Right forelimb (tissue), 1 donor: ENCODE data around the gene HIF1A.
"Not testable (repeated sequence)": the region's sequence is repeated elsewhere in the genome, so short reads cannot be mapped to it uniquely, and the experiment has no call there.

ENCODE experiments used
- DNase-seq: peaks from one replicate; pipeline ENCODE4 v3.0.0-alpha.2; 2018

Gene HIF1A

GRCh38 chr14:61750708-61751474, 55.6 kb downstream of the HIF1A start:
- DNase-seq, result peak; percentile 79

DNA sequence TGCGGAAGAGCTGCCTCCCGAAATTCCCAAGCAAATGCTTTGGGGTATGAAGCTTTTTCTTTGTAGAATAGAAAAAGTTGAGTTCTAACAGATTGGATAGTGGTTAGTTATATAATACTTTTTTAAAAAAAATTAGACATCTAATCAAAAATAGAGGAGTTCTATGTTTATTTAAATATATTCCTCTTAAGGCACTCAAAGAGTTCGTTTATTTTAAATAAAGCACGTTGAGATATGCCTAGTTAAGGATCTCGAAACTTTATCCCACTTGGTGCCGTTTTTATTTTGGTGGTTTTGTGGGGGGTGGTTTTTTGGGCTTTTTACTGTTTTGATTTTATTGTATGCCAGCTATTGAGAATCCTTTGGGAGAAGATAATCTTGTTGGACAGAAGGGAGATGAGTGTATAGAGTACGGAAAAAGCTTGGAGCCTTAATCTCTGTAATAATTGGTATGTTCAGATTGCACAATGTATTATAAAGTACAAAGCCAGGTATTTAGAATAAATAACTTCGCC, 56.2 kb downstream of the HIF1A start:
- no peak for DNase-seq

- DNase-seq, result no peak
These were observed 57.3 kb downstream of the HIF1A start for GRCh38 chr14:61752626-61753025.

GRCh38 chr14:61753631-61754030, 58.3 kb downstream of the HIF1A start:
- DNase-seq, result no peak

DNA sequence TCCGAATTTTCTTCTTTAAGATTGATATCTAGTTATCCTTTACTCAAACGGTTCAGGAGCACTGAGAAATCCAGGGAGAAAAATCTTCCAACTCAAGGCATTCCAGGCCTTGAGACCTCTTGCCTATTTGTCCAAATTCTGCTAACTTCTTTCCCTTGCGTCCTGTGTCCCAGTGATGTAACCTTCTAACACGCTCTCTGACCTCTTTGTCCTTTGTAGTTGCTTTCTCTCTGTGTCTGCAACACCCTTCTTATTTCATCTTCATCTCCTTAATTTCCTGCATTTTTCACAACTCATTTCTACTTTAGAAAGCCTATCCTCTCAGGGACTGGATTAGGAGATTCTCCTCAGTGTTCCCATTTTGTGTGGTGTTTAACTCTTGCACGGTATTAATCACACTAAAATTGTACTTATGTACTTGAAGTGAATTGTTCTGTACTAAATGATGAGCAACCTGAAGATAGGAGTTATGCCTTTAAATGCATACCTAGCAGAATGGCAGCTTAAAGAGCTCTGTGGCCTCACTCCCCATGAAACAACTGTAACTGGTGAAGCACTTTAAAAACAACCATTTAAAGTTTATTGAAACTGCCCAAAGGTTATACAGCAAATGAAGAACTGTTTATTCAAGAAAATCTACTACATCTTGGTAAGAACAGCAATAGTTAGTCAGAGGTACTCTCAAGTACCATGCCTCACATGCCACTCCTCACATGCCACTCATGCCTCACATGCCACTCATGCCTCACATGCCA, 59.5 kb downstream of the HIF1A start:
- DNase-seq, result no peak

GRCh38 chr14:61755382-61755742, 60.0 kb downstream of the HIF1A start:
- DNase-seq, result not testable (repeated sequence)

DNA sequence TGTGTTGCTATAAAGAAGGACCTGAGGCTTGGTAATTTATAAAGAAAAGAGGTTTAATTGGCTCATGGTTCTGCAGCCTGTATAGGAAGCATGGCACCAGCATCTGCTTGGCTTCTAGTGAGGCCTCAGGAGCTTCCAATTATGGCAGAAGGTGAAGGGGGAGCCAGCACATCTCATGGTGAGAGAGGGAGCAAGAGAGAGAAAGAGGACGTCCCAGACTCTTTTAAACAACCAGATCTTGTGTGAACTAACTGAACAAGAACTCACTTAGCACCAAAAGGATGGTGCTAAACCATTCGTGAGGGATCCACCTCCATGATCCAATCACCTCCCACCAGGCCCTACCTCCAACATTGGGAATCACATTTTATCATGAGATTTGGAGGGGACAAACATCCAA, 60.8 kb downstream of the HIF1A start:
- no peak for DNase-seq

DNA sequence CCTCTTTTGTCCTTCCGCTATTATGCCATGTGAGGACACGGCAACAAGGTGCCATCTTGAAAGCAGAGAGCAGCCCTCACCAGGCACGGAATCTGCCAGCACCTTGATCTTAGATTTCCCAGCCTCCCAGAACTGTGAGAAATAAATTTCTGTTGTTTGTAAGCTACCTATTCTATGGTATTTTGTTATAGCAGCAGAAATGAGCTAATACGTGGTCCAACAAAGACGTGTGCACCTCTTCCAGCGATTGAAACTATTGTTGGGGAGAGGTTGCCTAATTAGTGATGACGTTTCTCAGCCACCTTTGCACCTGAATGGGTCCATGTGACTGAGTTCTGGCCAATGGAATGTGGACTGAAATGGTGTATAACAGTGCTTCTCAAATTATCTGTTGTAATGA, 64.6 kb downstream of the HIF1A start:
- no peak for DNase-seq

DNA sequence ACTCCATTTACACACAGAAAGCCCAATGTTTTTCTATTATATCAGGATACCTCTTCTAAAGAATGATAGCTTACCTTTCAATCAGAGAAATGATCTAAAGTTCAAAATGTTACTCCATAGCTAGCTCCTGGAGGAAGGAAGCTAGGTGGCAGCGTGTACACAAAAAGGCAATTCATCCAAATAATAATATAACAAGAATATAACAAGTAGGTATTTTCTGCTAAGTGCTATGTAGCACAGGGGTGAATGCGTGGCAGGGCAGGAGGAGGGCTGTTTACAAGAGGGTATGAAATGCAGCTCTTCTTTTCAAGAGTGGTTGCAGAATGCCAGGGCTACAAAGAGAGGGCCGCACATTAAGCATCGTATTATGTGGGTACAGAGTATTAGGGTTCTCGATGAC, 66.2 kb downstream of the HIF1A start:
- DNase-seq, result no peak

DNA sequence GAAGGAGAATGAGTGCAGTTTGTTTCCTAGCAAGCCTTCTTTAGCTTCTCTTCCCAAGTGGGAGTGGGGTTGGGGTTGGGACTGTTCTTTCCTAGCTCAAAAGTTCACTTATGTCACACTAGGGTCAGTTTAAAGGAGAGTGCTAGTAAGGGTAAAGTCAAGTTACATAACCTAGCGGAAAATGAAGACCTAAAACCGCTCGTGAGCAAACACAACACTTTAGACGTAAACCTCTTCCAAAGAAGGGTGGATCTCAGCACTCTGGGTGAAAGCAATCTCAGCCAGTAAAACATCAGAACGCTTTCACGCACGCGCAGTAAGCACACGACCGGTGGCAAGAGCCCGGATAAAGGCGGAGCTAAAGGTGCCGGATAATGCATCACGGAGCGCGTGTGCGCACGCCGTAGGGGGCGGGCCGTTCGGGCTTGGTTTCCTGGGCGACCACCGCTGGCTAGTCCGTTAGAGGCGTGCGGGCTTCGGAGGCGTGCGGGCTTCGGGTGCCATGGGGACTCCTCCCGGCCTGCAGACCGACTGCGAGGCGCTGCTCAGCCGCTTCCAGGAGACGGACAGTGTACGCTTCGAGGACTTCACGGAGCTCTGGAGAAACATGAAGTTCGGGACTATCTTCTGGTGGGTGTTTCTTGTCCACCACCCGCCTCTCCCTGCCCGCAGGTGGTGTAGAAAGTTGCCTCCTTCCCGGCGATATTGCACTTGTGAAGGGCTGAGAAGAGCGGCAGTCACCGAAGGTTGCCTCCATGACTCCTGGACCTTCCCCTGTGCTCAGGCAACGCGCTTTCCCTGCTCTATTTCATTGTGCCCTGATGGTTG, 66.9 kb downstream of the HIF1A start, which contains the start of gene SNAPC1:
Gene SNAPC1, plus strand, starts transcription at position 462 of the 828 bp plus-strand sequence. Its CDS starts 41 bp downstream, at position 503.
- peak; percentile 96 for DNase-seq

DNA sequence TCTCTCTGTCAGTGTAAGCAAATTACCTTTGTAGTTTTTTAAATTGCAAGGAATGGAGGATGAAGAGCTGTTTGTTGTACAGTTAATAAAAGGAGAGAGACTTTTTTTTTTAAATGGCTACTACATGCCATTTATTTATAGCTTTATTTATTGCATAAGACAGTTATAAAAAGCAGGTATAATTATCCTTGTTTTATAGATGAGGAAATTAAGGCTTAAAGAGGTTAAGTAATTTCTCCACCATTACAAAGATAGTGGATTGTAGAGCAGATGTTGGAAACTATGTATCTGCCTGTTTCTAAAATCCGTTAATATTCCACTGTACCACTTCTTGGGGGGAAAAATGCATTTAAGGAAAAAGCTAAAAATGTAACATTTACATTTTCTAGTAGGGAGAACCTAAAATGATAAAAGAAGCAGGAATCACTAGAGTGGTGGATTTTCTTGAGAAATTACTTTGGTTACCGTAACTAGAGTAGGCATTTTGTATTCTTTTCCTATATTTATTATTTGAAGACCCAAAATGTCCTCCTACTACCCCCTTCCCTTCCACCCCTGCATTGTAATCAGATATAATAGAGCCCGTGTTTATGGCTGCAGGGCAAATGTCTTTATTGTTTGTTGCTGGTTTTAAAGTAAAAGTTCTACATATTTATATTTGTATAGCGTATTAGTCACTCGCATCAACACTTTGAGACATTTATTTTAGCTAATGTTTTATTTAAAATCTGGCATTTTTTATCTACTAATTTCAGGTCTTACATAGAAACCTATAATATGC, 69.2 kb downstream of the HIF1A start:
- no peak for DNase-seq

DNA sequence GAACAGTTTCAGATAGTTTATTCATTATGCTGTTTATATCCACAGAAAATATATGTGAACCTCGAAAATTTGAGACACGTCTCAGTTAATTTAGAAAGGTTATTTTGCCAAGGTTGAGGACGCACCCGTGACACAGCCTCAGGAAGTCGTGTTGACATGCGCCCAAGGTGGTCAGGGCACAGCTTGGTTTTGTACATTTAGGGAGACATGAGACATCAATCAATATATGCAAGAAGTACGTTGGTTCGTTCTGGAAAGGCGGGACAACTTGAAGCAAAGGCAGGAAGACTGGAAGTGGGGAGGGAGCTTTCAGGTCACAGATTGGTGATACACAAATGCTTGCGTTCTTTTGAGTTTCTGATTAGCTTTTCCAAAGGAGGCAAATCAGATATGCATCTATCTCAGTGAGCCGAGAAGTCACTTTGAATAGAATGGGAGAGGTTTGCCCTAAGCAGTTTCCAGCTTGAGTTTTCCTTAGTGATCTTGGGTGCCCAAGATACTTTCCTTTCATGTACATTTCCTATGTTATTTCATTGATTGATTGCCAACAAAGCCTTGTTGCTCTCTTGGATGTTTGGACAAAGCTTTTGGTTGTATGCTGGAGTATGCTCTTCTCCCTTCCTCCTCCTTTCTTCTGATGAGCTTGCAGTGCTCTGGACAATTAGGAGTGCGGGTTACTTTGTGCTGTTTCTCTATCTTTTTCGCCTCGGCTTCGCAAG, 70.1 kb downstream of the HIF1A start:
- no peak for DNase-seq

- no peak for DNase-seq
These were observed 70.8 kb downstream of the HIF1A start for GRCh38 chr14:61766151-61766550.

GRCh38 chr14:61768240-61768639, 72.9 kb downstream of the HIF1A start:
- DNase-seq, result no peak

- DNase-seq, result no peak
These were observed 74.6 kb downstream of the HIF1A start for GRCh38 chr14:61769893-61770292.

GRCh38 chr14:61774861-61775260, 79.5 kb downstream of the HIF1A start:
- no peak for DNase-seq

DNA sequence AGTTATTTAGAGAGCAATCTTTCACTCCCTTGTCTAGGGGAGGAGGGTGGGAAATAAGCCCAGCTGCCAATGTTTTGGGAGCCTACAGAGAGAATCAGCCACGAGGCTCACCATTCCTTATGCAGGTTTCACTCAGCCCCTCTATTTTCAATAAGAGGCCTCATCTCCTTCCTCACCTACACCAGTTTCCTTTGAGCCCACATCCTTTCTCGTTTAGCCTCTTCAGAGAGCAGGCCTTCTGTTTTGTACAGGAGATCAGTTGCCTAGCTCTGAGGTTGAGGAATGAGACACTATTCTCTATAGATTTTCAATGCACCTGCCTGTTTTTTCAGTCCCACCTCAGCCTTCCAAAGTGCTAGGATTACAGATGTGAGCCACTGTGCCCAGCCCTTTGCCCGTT, 84.8 kb downstream of the HIF1A start:
- DNase-seq, result no peak

GRCh38 chr14:61797309-61797708, 102.0 kb downstream of the HIF1A start:
- no peak for DNase-seq
